GM18868 (cell line): Measurements from ENCODE around the gene GBE1.
"Not testable (repeated sequence)": the region's sequence is repeated elsewhere in the genome, so short reads cannot be mapped to it uniquely, and the experiment has no call there.

Experiments
- ATAC-seq: cut with Tn5 transposase; IDR thresholded peaks from one replicate; pipeline ENCODE4 v1.9.1; 2021; ENCODE audit warnings: mild to moderate bottlenecking, moderate library complexity; ENCODE audit not compliant: unreplicated experiment

The GBE1 gene

DNA sequence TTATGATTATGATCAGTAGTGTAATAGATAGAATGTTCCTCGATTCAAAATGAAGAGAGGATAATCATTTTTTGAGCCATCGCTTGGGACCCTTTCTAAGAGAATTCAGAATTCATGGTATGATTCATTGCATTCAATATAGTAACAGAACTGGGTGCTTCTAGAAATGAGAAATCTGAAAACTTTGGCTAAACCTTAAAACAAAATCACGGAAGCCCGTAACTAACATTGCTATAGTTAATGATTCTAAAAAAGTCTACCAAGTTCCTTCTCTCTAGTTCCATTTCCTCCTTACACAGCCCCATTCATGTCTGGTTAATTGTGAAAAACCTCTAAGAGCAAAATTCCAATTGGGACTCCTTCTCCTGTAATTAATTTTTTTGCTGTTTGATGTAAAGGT is 217.1 kb downstream of the GBE1 start:
- ATAC-seq = no peak

DNA sequence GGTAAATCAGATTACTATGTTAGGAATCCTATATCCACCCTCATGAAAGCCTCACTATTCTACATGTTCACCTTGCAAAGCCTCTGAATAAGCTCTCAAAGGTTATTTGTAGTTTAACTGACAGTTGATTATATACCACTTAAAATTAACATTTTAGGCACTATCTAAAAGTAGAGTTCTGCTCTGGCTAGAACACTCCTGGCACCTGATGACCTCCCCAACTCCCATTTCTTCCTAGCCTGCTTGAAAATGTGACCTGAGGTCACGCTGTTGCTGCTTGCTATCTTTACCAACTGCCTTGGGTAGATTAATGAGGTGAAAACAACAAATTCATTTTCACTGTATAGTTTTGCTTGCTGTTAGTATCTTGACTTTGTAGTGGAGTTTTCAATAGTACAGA is 220.7 kb downstream of the GBE1 start:
- no peak for ATAC-seq

DNA sequence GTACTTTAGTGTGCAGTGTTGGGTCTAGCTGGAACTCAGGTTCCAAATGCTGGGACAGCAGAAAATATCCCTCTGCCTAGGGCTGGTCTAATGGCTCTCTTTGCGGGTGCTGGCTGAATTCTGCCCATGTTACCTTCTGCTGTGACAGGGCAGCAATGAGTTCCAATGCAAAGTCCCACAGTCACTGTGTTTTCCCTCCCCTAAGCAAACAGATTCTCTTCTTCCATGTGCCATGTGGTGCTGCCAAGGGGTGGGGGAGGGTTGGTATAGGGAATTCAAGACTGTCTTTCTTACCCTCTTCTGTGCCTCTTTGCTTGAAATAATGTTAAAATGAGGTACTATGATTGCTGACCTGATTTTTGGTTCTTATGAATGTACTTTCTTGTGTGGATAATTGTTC is 229.6 kb downstream of the GBE1 start:
- no peak for ATAC-seq

DNA sequence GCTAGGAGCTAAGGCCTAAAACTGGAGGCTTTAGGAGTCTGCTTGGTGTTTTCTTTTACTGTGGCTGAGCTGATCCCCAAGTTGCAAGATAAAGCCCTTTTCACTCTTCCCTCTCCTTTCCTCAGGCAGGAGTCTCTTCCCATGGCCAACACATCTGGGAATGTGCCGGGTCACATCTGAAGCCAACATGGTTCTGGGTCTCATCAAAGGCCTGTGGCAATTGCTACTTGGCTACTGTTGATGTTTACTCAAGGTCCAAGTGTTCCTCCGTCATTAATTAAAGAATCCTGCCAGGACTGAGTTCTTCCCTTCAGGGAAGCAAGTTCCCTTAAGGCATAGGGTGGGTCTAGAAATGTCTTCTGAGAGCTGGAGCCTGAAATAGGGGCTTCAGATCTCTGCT is 230.2 kb downstream of the GBE1 start:
- ATAC-seq = no peak

DNA sequence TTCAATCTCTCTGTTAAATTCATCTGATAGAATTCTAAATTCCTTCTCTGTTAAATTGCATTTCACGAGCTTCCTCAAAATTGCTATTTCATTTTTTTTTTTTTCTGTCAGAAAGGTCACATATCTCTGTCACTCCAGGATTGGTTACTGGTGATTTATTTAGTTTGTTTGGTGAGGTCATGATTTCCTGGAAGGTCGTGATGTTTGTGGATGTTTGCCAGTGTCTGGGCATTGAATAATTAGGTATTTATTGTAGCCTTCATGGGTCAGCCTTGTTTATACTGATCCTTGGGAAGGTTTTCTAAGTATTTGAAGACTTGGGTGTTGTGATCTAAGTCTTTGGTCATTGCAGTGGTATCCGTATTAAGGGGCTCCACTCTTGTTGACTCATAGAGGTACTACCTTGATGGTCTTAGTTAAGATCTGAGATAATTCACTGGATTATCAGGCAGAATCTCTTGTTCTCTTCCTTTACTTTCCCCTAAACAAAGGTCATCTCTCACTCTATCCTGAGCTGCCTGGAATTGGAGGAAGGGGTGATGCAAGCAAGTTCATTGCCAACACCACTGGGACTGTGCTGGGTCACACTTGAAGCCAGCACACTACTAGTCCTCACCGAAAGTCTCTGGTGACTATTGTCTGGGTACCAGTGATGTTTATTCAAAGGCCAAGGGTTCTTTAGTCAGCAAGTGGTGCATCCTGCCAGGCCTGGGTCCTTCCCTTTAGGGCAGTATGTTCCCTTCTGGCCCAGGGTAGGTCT is 231.1 kb downstream of the GBE1 start:
- ATAC-seq = no peak

GRCh38 chr3:81521855-81522254 is 239.6 kb downstream of the GBE1 start:
- no peak for ATAC-seq

DNA sequence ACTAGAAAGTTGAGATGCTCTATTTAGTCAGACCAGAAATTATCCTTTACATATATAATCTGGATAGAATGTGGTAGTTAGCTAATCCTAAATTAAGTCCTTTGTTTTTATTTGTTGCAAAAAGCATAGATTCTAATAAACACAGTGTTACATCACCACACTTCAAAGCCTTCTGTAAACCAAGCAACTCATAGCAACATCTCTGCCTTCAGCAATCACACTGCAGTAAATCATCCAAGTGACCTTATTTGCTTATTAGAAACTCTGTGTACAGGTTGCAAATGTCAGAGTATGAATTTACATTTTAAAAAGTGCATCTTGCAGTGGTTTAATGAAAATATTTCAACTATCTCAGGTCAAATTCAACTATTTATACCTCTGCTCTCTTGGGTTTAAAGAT is 242.5 kb downstream of the GBE1 start:
- no peak for ATAC-seq

- no peak for ATAC-seq
Observed at GRCh38 chr3:81516042-81516441, 245.4 kb downstream of the GBE1 start.

DNA sequence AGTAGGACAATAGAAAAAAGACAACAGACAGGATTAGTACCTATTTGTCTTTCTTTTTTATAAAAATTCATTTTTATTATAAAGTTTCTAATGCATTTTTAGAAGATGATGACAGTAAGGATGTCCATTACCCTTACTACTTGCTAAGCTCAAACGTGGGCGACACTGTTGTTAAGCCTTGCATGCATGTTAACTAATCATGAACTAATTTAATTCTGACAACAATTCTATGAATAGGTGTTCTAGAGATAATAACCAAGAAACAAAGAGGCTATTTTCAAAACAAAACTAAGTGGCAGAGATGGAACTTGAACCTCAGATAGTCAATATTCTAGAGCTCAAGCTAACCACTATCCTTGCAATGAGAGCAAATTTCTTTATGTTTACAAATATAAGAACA is 247.9 kb downstream of the GBE1 start:
- no peak for ATAC-seq

- no peak for ATAC-seq
Observed at GRCh38 chr3:81503026-81503425, 258.4 kb downstream of the GBE1 start.

- no peak for ATAC-seq
Observed at GRCh38 chr3:81502236-81502635, 259.2 kb downstream of the GBE1 start.

- ATAC-seq = peak; percentile 55
Observed at GRCh38 chr3:81500039-81500438, 261.4 kb downstream of the GBE1 start.

DNA sequence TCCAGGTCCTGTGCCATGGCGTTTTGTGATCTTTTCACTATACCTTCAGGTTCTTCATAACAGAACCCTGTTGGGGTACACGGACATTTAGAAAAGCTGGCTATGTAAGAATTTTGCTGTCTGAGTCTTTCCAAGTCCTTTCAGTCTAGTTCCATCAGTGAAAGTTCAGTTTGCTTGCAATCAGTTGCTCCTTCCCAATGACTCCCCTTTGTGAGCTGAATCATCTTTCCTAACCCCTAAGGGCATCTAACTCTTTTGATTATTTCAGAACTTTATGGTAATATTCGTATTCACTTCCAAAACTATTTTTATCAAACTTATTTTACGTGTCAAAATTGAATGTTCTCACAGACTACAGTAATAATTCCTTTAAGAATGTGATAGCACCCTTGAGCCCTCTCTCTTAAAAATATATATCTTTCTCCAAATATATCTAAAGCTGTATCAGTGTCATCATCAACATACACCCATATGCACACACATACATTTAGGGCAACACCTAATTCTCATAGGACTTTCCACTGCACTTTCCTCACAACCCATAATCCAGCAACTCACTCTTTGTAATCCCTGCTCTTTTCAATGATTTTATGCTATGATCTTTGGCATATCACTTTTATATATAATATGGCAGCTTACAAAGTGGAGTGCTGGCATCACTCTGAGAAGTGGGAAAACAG is 263.7 kb downstream of the GBE1 start:
- no peak for ATAC-seq

DNA sequence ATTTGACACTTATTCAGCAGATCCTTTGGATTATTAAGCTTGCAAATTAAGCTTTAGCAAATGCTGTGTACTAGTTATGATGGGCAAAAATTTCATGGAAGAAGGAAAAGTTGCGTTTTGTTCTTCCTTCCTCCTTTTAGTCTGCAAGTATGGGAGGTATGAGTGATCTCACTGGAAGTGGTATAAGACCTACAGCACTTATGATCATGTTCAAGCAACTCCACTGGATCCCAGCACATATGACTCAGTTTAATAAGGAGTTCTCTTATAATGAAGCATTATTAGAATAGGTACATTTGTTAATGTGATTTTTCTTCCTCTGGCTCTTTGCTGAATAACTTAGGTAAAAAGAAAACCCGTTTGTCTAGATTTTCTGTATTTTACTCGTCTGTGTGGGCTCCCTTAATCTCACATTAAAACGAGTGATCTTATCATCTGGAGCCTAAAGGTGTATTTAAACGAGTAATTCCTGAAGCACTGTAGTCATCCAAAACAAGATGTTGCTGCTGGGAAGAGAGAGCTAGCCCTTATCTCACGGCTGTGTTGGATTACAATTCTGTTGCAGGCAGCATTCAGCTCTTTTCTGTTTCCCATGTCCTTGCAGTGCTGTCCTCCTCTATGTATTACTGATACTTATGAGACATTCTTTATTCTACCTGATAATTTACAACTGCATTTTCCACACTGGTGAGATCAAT is 264.9 kb downstream of the GBE1 start:
- no peak for ATAC-seq

- ATAC-seq = not testable (repeated sequence)
Observed at GRCh38 chr3:81492471-81492870, 269.0 kb downstream of the GBE1 start.

- no peak for ATAC-seq
Observed at GRCh38 chr3:81492040-81492439, 269.4 kb downstream of the GBE1 start.

DNA sequence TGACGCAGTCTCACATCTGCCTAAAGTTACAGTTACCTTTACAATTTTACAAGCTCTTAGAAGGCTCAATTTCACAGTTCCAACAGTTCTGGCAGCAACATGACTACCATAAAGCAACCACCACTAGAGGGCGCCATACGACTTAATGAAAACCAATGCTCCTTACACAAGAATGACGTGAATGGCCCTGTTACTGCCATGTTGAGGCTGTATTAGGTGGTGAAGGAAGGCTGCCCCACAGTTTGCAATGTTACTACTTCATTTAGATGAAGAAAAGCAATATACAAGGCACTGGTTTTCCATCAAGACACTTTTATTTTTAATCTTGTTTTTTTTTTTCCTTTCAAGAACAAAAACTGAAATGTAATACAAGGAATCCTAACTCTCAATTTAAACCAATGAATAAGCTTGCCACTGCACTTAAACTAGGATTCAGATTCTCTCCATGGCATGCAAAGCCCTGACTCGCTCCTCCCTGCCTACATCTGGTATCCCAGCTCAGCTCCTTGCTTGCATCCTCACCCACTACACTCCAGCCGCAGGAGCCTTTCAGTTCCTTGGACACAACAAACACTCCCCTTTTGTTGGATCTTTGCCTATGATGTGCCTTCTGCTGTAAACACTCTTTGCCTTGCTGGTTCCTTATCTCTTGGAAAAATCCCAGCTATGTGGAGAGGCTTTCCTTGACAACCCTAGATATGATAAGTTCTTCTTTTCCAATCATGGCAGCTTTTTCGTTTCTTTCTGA is 270.7 kb downstream of the GBE1 start:
- peak; percentile 92 for ATAC-seq

DNA sequence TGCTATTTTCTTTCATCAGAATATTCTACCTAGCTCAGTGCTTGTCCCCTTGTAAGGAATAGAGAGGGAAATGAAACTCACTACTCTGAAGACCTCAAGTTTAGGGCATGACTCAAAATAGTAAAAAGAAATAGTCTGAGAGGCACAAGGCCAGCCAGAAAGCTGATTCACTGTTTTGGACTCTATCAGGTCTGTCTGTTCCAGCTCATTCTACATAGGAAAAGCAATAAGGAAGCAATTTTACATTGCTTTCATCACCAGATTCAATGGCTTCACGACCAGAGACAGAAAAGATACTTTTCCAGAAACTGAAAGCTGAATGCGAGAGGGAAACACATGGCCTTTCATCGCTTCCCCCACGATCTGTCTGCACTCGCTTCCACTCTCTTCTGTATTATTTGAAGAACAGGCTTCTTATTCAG is 276.0 kb downstream of the GBE1 start:
- ATAC-seq = peak; percentile 99

DNA sequence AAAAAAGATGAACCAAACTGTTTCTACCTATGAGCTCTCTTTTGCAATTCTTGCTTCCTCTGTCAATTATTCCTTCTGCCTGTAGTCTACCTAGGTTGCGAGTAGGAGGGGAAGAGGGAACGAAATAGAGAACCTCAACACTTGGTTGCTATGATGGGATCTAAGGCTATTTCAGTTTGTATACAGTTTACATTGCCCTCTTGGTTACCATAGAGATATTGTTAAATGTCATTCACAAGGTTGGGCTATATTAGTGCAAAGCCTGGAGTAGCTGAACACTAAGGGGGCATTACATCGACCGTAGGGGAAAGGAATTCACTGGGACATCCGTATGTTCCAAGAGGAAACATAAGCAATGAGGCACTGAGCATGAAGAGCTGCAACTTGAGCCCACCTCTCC is 276.9 kb downstream of the GBE1 start:
- no peak for ATAC-seq

DNA sequence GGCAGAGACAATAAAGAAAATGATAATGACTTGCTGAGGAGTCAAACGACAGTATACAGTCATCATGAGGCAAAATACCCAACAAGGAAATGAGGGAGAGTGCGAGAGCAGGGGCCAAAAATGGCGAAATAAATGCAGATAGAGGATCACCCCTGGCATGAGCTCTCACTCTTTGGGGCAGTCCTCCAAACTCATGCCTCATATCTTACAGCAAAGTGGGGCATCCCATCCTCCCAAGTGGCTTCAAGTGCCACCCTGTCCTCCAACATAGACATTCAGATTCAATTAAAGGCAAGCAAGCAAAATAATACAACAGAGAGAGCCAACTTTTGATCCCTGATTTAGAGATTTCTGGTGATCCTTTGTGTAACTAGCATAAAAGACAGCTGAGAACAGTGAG is 278.4 kb downstream of the GBE1 start:
- no peak for ATAC-seq

DNA sequence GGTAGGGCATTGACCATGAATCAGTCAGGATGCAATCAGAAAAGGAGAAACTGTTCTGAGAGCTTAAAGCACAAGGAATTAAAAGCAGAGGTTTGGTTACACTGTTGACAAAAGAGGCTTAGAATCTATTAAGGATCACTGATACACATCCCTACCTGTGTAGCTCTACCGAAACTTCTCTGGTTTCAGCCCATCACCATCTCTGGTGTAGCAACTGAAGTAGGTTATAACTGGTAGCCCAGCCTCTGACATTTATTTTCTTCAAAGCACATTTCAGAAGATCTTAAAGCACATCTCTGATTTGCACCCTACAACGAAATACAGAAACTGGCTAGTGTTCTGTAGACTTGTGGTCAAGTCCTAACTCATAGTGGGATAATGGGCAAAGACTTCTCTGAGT is 283.7 kb downstream of the GBE1 start:
- ATAC-seq = no peak
